K562 (cell line): ENCODE data around the gene SLC26A11. TPM values are rescaled to one million over a fixed set of nuclear protein-coding genes. Genes with fewer than 3 reads are reported as not detected.
A peak's percentile ranks its signal among the peaks of the same experiment; 100 is the strongest.

ENCODE experiments used
- ATAC-seq: fragments of 200-7000 bp; cut with Tn5 transposase; 3 replicates; pipeline ENCODE4 v1.9.1; 2020; ENCODE audit warnings: moderate library complexity
- BruUV-seq: library from RNA; stranded (reverse); fragments of 400-500 nt; replicated peaks from 2 replicates; lab custom pipeline; 2021; lab: Mats Ljungman, UMichigan
- CTCF ChIA-PET: fragments of 300-600 bp; formaldehyde crosslinking; extraction: SDS; loops from one replicate; lab custom pipeline; 2021; ENCODE audit warnings: low intra/inter-chr PET ratio; lab: Yijun Ruan, JAX
- POLR2A ChIA-PET: fragments of 300-600, 350-650 bp; sonication (Branson Sonifier 250); formaldehyde crosslinking; extraction: SDS; loops from one replicate; lab custom pipeline; 2021; ENCODE audit warnings: antibody characterized with exemption, inconsistent platforms; lab: Yijun Ruan, JAX
- DNase-seq, 4 experiments: peaks; one replicate each; pipeline versions ENCODE4 v3.0.0 to v3.0.0-alpha.2; 2011 to 2018; ENCODE audit warnings: low spot score in 3 of 4, mixed read lengths in 3 of 4; ENCODE audit errors: extremely low read depth in 1 of 4
- FAIRE-seq: peaks from 2 replicates; lab custom pipeline; 2011; peaks lifted over from hg19 to GRCh38; lab: Jason Lieb, UNC
- H2AFZ ChIP-seq: 2 replicates; pipeline ENCODE4 v1.6.0; 2011; ENCODE audit warnings: low read depth, low read length, control low read depth, inconsistent platforms
- H3K27ac ChIP-seq: fragments of 200-600 bp; 3 replicates; pipeline ENCODE4 v1.8.0; 2011; ENCODE audit warnings: low read depth, mild to moderate bottlenecking, control low read depth, inconsistent platforms, low read length, moderate library complexity, mixed read lengths; ENCODE audit errors: extremely low read depth
- H3K27me3 ChIP-seq, 2 experiments: fragments of 300-600 bp in 1 of 2; 2 replicates in 1 of 2; 3 replicates in 1 of 2; pipeline versions ENCODE4 v1.6.0 to v1.8.0; 2011; ENCODE audit warnings: inconsistent platforms in 2 of 2, low read length in 2 of 2, mild to moderate bottlenecking in 1 of 2, mixed read lengths in 1 of 2, moderate library complexity in 1 of 2; ENCODE audit not compliant: control insufficient read depth in 2 of 2, insufficient read depth in 2 of 2
- H3K36me3 ChIP-seq: fragments of 300-600 bp; 3 replicates; pipeline ENCODE4 v1.8.0; 2011; ENCODE audit warnings: mild to moderate bottlenecking, low read length, inconsistent platforms; ENCODE audit not compliant: control insufficient read depth, insufficient read depth
- H3K4me1 ChIP-seq, 2 experiments: fragments of 200-600 bp in 1 of 2; replicated peaks in 1 of 2; 2 replicates in 1 of 2; 3 replicates in 1 of 2; pipeline versions ENCODE4 v1.5.1 to v1.8.0; 2011; ENCODE audit warnings: inconsistent platforms in 2 of 2, low read length in 2 of 2, mild to moderate bottlenecking in 1 of 2, mixed read lengths in 1 of 2, moderate library complexity in 1 of 2; ENCODE audit not compliant: control insufficient read depth in 2 of 2, insufficient read depth in 2 of 2
- H3K4me2 ChIP-seq: 2 replicates; pipeline ENCODE4 v1.6.1; 2011; ENCODE audit warnings: low read length, control low read depth, inconsistent platforms, mixed read lengths; ENCODE audit not compliant: insufficient read depth
- H3K4me3 ChIP-seq: fragments of 200-600 bp; sonication (generic), shearing (Covaris generic); 2 replicates; pipeline ENCODE4 v1.5.1; 2016; ENCODE audit warnings: control low read depth, inconsistent platforms
- H3K79me2 ChIP-seq: fragments of 200-600 bp; 3 replicates; pipeline ENCODE4 v1.8.0; 2011; ENCODE audit warnings: low read length, inconsistent platforms; ENCODE audit not compliant: control insufficient read depth, insufficient read depth
- H3K9ac ChIP-seq, 2 experiments: 2 replicates each; pipeline versions ENCODE4 v1.6.0 to v1.6.1; 2011; ENCODE audit warnings: low read depth in 2 of 2, low read length in 2 of 2, control low read depth in 1 of 2, inconsistent platforms in 1 of 2, mild to moderate bottlenecking in 1 of 2, mixed read lengths in 1 of 2; ENCODE audit not compliant: insufficient read depth in 1 of 2
- H3K9me1 ChIP-seq: one replicate; pipeline ENCODE4 v1.6.0; 2011; ENCODE audit warnings: inconsistent platforms, mild to moderate bottlenecking, low read length, moderate library complexity; ENCODE audit not compliant: control insufficient read depth, insufficient read depth
- H3K9me3 ChIP-seq: replicated peaks from 2 replicates; pipeline ENCODE4 v1.5.1; 2011; ENCODE audit warnings: low read depth, low read length, inconsistent platforms; ENCODE audit not compliant: control insufficient read depth, insufficient read depth
- H4K20me1 ChIP-seq: replicated peaks from 2 replicates; pipeline ENCODE4 v1.6.1; 2011; ENCODE audit warnings: low read length, inconsistent platforms, mixed read lengths; ENCODE audit not compliant: control insufficient read depth, insufficient read depth
- BRCA1 ChIP-seq, 2 experiments: fragments of 450-650 bp in 1 of 2; sonication (generic) in 1 of 2; formaldehyde crosslinking in 1 of 2; IDR thresholded peaks; 2 replicates each; pipeline versions ENCODE4 v1.5.0 to v1.6.1; 2017 to 2020; ENCODE audit warnings: mild to moderate bottlenecking in 1 of 2, missing genetic modification reagents in 1 of 2
- RAD21 ChIP-seq, 2 experiments: fragments of 250-450 bp in 1 of 2; fragments of 450-650 bp in 1 of 2; sonication (Bioruptor Pico) in 1 of 2; formaldehyde crosslinking in 1 of 2; IDR thresholded peaks in 1 of 2; conservative IDR thresholded peaks in 1 of 2; 2 replicates each; pipeline versions ENCODE4 v1.4.0 to v1.8.0; 2020 to 2022; ENCODE audit warnings: mild to moderate bottlenecking in 2 of 2, moderate library complexity in 1 of 2
- SETDB1 ChIP-seq: IDR thresholded peaks from one replicate; pipeline ENCODE4 v1.6.1; 2012; ENCODE audit warnings: low read length, control low read depth, inconsistent platforms
- SREBF1 ChIP-seq: fragments of 150-350 bp; IDR thresholded peaks from 2 replicates; pipeline ENCODE4 v1.6.1; 2014; ENCODE audit warnings: antibody characterized with exemption, low read depth, low read length, borderline replicate concordance
- TARDBP ChIP-seq: fragments of 450-650 bp; IDR thresholded peaks from 2 replicates; pipeline ENCODE4 v1.6.1; 2016
- WHSC1 ChIP-seq: IDR thresholded peaks from one replicate; pipeline ENCODE4 v1.6.1; 2012; ENCODE audit warnings: low read length, control low read depth, inconsistent platforms
- ZNF436 ChIP-seq: fragments of 250-450, 450-650 bp; sonication (Bioruptor Pico); formaldehyde crosslinking; IDR thresholded peaks from 2 replicates; pipeline ENCODE4 v1.7.0; 2020; ENCODE audit warnings: mild to moderate bottlenecking
- ZNF707 ChIP-seq: fragments of 250-450 bp; sonication (Bioruptor Pico); conservative IDR thresholded peaks from 2 replicates; pipeline ENCODE4 v1.8.0; 2022; ENCODE audit warnings: inconsistent platforms, mild to moderate bottlenecking, moderate library complexity
- WGBS: fragments of 100-300 bp; shearing (Covaris generic); methylation state at CpG from one replicate; pipeline ENCODE4 v1.1.6; 2016; ENCODE audit warnings: low coverage, mixed read lengths; ENCODE audit not compliant: insufficient coverage; ENCODE audit errors: missing lambda C conversion rate; 5-methylcytosine and 5-hydroxymethylcytosine counted together
- in situ Hi-C: fragments of 300-500 bp; cut with MboI; formaldehyde crosslinking; loops from 4 replicates; pipeline ENCODE4 v1.15.0; 2018; ENCODE audit warnings: inconsistent platforms, mixed read lengths
- intact Hi-C: fragments of 100-400 bp; cut with micrococcal nuclease; formaldehyde crosslinking; loops from 2 replicates; pipeline ENCODE4 v1.14.2; 2022
- polyA plus RNA-seq, 8 experiments: library from polyadenylated mRNA; depleted of rRNA in 4 of 8; stranded (reverse) in 5 of 8; unstranded in 3 of 8; fragments of >200 nt; fragmentation: Nextera tagmentation in 2 of 8; fragmentation: Illumina TruSeq in 1 of 8; extraction: Ambion mirVana in 2 of 8; extraction: Trizol in 1 of 8; gene quantifications; 2 replicates each; pipeline versions ENCODE4 v1.2.1 to v1.2.3, GENCODE V29; 2011 to 2014; ENCODE audit warnings: inconsistent platforms in 1 of 8, missing spikeins in 1 of 8
- total RNA-seq, 7 experiments: library from RNA; depleted of rRNA in 6 of 7; stranded (reverse); fragments of >200 nt in 6 of 7; fragmentation: Illumina TruSeq in 2 of 7; extraction: Trizol in 2 of 7; gene quantifications; 2 replicates each; pipeline versions ENCODE4 v1.2.1 to v1.2.3, GENCODE V29; 2011 to 2021; ENCODE audit warnings: low replicate concordance in 1 of 7
- TF ChIP-seq, protein P1 (sequence below), 2 experiments: fragments of 250-450 bp in 1 of 2; fragments of 450-650 bp in 1 of 2; sonication (Bioruptor Pico) in 1 of 2; IDR thresholded peaks; 2 replicates each; pipeline versions ENCODE4 v1.6.1 to v1.8.0; 2016 to 2021; ENCODE audit warnings: mild to moderate bottlenecking in 2 of 2, moderate library complexity in 2 of 2, missing compliant biosample characterization in 1 of 2, missing genetic modification characterization in 1 of 2
- TF ChIP-seq, protein P2 (sequence below): fragments of 250-450 bp; sonication (Bioruptor Pico); IDR thresholded peaks from 2 replicates; pipeline ENCODE4 v1.4.0; 2020; ENCODE audit warnings: mild to moderate bottlenecking, moderate library complexity

SLC26A11 gene
- total and polyA plus RNA-seq, 9 of the 15 experiments (the other 6 are each of a cell fraction or from before 2014, with no cell fraction given): 0.06 to 3.1 (median 1.2) TPM; not detected in 1

DNA sequence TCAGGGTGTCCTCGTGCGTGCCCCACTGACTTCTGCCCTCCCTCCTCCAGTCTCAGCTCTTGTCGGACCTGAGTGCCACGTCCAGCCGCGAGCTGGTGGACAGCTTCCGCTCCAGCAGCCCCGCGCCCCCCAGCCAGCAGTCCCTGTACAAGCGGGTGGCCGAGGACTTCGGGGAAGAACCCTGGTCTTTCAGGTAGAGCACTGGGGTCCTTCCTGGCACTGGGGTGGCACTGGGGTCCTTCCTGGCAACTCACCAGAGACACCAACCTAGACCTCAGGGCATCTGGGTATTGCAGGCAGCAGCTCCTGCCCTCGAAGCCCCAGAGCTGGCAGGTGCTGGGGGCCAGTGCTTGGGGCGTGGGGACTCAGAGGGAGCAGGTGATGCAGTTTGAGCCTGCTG is 25.1 kb upstream of the SLC26A11 start:
- Histone ChIP-seq H3K9ac (peak overlapping the region in 1 of 2 experiments; percentile 17; a peak in 2 of 4 replicates), H3K4me2 (no peak overlapping the region), H3K4me1 (peaks cover 0 to 20% of the 10 kb centered on the region in 2 experiments; a peak in 2 of 5 replicates), H2AFZ (no peak overlapping the region), H3K79me2 (no peaks in the 10 kb centered on the region), H3K9me3 (no peaks in the 10 kb centered on the region), H4K20me1 (no peaks in the 10 kb centered on the region), H3K27ac (no peak overlapping the region), H3K9me1 (no peaks in the 10 kb centered on the region), H3K27me3 (peaks cover 38 to 59% of the 10 kb centered on the region in 2 experiments), H3K36me3 (no peaks in the 10 kb centered on the region), H3K4me3 (no peak overlapping the region)
- 5% methylated on average over 12 of the region's 14 CpGs for WGBS
- ChIA-PET CTCF (interaction anchor here (1.1 kb wide), 2 partner anchors 89 to 169 kb away, joined by 3 to 4 read pairs; no protein-coding TSS in a partner anchor), POLR2A (interaction anchor here (1.1 kb wide), 1 partner anchor 11 kb away, joined by 6 read pairs; no protein-coding TSS in a partner anchor)
- TF ChIP-seq SETDB1 (no peak), BRCA1 (IDR thresholded peaks at IDR 0.05) (no peak), BRCA1 (CRISPR knock-in tag; IDR thresholded peaks at IDR 0.05) (no peak), ZNF436 (CRISPR knock-in tag) (no peak), WHSC1 (no peak), ZNF707 (CRISPR knock-in tag) (no peak), SREBF1 (no peak), TARDBP (no peak), RAD21 (CRISPR knock-in tag; conservative IDR thresholded peaks at IDR 0.05 in 1 of 2, IDR thresholded peaks at IDR 0.05 in 1 of 2) (no peak)
- TF ChIP-seq, protein P1, sequence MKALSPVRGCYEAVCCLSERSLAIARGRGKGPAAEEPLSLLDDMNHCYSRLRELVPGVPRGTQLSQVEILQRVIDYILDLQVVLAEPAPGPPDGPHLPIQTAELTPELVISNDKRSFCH (CRISPR knock-in tag; IDR thresholded peaks at IDR 0.05): no peak
- TF ChIP-seq, protein P1 (tag; IDR thresholded peaks at IDR 0.05): no peak
- TF ChIP-seq, protein P2, sequence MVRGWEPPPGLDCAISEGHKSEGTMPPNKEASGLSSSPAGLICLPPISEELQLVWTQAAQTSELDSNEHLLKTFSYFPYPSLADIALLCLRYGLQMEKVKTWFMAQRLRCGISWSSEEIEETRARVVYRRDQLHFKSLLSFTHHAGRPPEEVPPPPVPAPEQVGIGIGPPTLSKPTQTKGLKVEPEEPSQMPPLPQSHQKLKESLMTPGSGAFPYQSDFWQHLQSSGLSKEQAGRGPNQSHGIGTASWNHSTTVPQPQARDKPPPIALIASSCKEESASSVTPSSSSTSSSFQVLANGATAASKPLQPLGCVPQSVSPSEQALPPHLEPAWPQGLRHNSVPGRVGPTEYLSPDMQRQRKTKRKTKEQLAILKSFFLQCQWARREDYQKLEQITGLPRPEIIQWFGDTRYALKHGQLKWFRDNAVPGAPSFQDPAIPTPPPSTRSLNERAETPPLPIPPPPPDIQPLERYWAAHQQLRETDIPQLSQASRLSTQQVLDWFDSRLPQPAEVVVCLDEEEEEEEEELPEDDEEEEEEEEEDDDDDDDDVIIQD (CRISPR knock-in tag): no peak
- BruUV-seq: no TSS peak
- intact Hi-C loops (loop anchor here (5.0 kb wide), 1 partner anchor 217 kb away; no protein-coding TSS in a partner anchor), in situ Hi-C loops (loop anchor here (10.0 kb wide), 1 partner anchor 790 kb away; no protein-coding TSS in a partner anchor)
- FAIRE-seq (no peak), ATAC-seq (no peak), DNase-seq (no peak)
